Activated T-cell treated with anti-CD3 and anti-CD28 coated beads, Interleukin-2, amount 50 U/mL, for 72 hours (primary cell): Measurements from ENCODE around the gene FGFR2. TPM values are rescaled to one million over a fixed set of nuclear protein-coding genes. Genes with fewer than 3 reads are reported as not detected.

ENCODE experiments used
- ATAC-seq, 2 donors: fragments of 150-1000 bp; cut with Tn5 transposase; replicated peaks in 1 of 2; 2 replicates each; pipeline ENCODE4 v1.10.0; 2021; ENCODE audit warnings: moderate library complexity in 2 of 2, mild to moderate bottlenecking in 1 of 2
- DNase-seq, 2 donors: peaks; one replicate each; pipeline ENCODE4 v3.0.0; 2021 to 2022; ENCODE audit warnings: mixed read lengths in 1 of 2
- H3K27ac Mint-ChIP-seq: one replicate; pipeline ENCODE4 v1.8.0; 2022; ENCODE audit warnings: mild to moderate bottlenecking, moderate library complexity, mixed read lengths
- H3K27me3 Mint-ChIP-seq: one replicate; pipeline ENCODE4 v1.8.0; 2022; ENCODE audit warnings: low read depth, mixed read lengths
- H3K36me3 Mint-ChIP-seq, 2 donors: one replicate each; pipeline ENCODE4 v1.8.0; 2022; ENCODE audit warnings: mixed read lengths in 2 of 2, mild to moderate bottlenecking in 1 of 2; ENCODE audit not compliant: insufficient read depth in 2 of 2
- H3K4me1 Mint-ChIP-seq: one replicate; pipeline ENCODE4 v1.8.0; 2022; ENCODE audit warnings: low read depth, mixed read lengths
- H3K4me3 Mint-ChIP-seq, 2 donors: one replicate each; pipeline ENCODE4 v1.8.0; 2022; ENCODE audit warnings: mild to moderate bottlenecking in 2 of 2, mixed read lengths in 2 of 2, moderate library complexity in 2 of 2
- H3K9me3 Mint-ChIP-seq, 2 donors: one replicate each; pipeline ENCODE4 v1.8.0; 2022; ENCODE audit warnings: mixed read lengths in 2 of 2
- total RNA-seq, 2 donors: library from RNA; stranded (reverse); gene quantifications; one replicate each; pipeline ENCODE4 v1.2.3, GENCODE V29; 2022

FGFR2 gene
- total RNA-seq, 2 donors from 2014 or later: not detected

DNA sequence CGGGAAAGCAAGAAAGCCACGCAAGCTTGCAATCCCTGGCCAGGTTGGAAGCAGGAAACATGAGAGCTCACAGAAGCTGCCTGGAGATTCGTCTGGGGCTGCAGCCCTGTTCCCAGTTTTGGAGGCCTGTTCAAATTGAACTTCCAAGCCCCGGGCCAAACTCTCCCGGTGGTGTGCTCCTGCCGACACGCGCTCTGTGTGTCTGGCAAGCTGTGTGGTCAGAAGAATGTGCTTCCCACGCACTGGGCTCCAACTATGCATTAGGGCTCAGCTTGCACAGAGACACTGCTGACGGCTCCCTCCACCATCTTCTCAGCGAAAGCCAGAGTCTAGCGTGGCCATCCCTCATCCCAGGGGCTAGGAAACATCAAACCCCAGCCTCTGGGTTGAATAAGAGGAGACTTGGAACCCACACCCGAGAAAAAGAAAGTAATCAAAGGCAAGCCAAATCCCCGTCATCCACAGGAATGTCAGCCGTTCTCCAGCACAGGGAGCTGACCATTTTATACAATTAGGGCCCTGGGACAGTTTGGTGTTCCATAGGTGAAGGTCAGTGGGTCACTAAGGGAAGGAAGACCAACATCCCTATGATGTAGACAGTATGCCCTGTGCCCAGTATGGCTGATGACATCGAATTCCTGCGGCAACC lies 107.2 kb downstream of the FGFR2 start:
- peaks cover 0 to 5% of the 10 kb centered on the region in 2 donors for H3K9me3 Mint-ChIP-seq
- no peaks in the 10 kb centered on the region for H3K27me3 Mint-ChIP-seq
- no peaks in the 10 kb centered on the region for H3K4me1 Mint-ChIP-seq
- H3K36me3 Mint-ChIP-seq: no peaks in the 10 kb centered on the region
- H3K27ac Mint-ChIP-seq: no peak overlapping the region
- H3K4me3 Mint-ChIP-seq: no peak overlapping the region
- ATAC-seq: no peak
- DNase-seq: no peak

DNA sequence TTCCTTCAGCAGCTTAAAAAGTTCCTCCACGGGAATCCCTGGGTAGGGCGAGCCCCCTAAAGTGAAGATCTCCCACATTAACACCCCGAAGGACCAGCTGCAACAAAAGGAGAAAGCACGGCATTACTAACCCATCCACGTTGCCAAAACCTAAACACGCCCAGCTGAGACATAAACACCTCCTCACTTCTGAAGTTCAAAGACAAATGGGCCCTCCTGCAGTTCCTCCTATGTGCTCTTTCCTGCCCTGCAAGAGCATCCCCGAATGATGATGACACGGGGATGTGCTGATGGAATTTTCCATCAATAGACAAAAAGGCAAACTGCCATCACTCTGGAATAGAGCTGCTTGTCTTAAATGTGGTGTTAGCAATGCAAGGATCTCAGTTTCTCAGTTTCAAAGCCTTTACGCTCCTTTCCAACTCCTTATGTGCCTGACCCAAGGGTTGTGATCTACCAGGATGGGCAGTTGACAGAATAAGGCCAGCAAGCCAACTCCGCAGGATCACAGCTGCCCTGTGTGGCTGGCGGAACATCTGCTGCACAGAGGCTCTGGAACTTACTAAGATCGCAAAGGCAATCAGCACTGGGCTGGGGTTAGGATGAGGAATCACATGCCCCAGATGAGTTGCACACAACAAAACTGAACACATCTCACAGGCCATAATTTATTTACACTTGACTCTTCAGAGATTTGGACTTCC lies 112.7 kb downstream of the FGFR2 start:
- H3K36me3 Mint-ChIP-seq: no peaks in the 10 kb centered on the region
- peaks cover 0 to 5% of the 10 kb centered on the region in 2 donors for H3K9me3 Mint-ChIP-seq
- ATAC-seq (no peak), DNase-seq (no peak)
- H3K4me1 Mint-ChIP-seq: no peaks in the 10 kb centered on the region
- H3K27ac Mint-ChIP-seq: no peak overlapping the region
- no peak overlapping the region for H3K4me3 Mint-ChIP-seq
- no peaks in the 10 kb centered on the region for H3K27me3 Mint-ChIP-seq

DNA sequence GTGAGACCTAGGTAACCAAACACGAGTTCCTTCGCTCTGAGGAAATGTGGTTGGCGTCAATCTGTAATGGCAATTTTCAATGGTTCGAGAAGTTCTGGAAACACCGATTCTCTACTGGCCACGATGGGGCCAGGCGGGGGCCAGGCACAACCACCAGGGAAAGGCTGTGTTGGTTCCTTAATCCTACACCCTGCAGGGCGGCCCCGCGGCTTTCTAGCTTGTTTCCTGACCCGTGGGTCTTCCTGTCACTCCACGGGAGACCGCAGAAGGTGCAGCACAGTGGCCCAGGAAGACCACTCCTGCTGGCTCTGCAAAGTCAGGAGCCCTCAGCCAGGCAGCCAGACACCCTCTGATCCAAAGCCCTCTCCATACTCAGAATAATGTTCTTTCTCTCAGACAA lies 113.4 kb downstream of the FGFR2 start:
- H3K9me3 Mint-ChIP-seq: peaks cover 0 to 4% of the 10 kb centered on the region in 2 donors
- no peaks in the 10 kb centered on the region for H3K27me3 Mint-ChIP-seq
- ATAC-seq: no peak
- H3K4me1 Mint-ChIP-seq: no peaks in the 10 kb centered on the region
- H3K36me3 Mint-ChIP-seq: no peaks in the 10 kb centered on the region
- H3K27ac Mint-ChIP-seq: no peak overlapping the region
- no peak overlapping the region for H3K4me3 Mint-ChIP-seq
- no peak for DNase-seq

DNA sequence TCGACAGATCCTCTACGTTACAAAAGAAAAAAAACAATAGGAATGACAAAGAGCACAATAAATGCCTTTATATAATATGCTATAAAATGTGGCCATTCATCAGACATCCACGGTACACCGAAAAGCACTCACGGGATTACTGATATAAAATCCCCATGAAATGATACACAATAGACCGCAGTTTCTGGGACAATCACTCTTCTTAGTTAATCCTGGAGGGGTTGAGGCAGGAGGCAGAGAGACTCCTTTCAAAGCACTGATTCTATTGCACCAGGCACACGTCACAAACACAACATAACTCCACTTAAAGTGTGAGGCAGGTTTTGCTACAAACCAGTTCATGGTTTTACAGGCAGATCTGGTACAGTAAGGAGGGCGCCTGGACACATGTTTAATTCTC lies 113.8 kb downstream of the FGFR2 start:
- Mint-ChIP-seq H3K27ac (no peak overlapping the region), H3K4me1 (no peaks in the 10 kb centered on the region), H3K4me3 (no peak overlapping the region), H3K9me3 (peaks cover 0 to 2% of the 10 kb centered on the region in 2 donors), H3K36me3 (no peaks in the 10 kb centered on the region), H3K27me3 (no peaks in the 10 kb centered on the region)
- DNase-seq (no peak), ATAC-seq (no peak)

DNA sequence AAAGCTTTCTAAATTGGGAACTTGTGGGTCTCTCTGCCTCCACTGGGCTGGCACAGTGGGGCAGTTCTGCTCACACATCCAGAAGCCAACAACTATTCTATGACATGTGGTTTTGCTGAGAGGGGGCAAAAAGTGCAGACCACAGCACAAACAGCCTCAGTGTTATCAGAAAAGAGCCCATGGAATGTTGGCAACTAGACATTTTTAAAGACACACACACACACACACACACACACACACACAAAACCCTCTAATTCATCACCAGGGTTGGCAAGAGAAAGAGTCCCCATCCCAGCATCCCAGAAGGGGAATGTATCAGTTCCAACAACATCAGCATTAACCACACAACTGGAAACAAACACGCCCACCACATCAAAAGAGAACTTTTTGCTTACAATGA lies 117.1 kb downstream of the FGFR2 start:
- Mint-ChIP-seq H3K9me3 (no peaks in the 10 kb centered on the region), H3K27ac (no peak overlapping the region), H3K4me3 (no peak overlapping the region), H3K27me3 (no peaks in the 10 kb centered on the region), H3K4me1 (no peaks in the 10 kb centered on the region), H3K36me3 (no peaks in the 10 kb centered on the region)
- DNase-seq (no peak), ATAC-seq (no peak)

DNA sequence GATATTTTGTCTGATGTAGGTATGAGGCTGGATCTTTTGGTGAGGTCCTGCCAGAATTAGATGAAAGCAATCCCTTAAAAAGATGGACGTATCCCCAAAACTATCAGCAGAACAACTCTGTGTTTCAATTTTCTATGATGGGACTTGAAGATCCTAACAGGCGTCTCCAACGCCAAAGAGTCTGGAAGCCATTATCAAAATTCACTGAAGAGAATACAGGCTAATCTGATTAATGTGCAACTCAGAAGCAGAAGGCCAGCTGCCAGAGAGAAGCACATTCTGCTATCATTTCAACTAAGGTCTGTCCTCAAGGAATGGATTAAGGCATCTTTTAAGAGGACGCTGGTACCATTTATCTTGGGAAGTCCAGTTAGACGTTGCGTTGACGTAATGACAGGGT lies 119.7 kb downstream of the FGFR2 start:
- H3K27me3 Mint-ChIP-seq: no peaks in the 10 kb centered on the region
- ATAC-seq: no peak
- DNase-seq: no peak
- H3K9me3 Mint-ChIP-seq: peaks cover 0 to 2% of the 10 kb centered on the region in 2 donors
- H3K27ac Mint-ChIP-seq: no peak overlapping the region
- H3K4me1 Mint-ChIP-seq: no peaks in the 10 kb centered on the region
- H3K4me3 Mint-ChIP-seq: no peak overlapping the region
- H3K36me3 Mint-ChIP-seq: peaks cover 0 to 2% of the 10 kb centered on the region in 2 donors

DNA sequence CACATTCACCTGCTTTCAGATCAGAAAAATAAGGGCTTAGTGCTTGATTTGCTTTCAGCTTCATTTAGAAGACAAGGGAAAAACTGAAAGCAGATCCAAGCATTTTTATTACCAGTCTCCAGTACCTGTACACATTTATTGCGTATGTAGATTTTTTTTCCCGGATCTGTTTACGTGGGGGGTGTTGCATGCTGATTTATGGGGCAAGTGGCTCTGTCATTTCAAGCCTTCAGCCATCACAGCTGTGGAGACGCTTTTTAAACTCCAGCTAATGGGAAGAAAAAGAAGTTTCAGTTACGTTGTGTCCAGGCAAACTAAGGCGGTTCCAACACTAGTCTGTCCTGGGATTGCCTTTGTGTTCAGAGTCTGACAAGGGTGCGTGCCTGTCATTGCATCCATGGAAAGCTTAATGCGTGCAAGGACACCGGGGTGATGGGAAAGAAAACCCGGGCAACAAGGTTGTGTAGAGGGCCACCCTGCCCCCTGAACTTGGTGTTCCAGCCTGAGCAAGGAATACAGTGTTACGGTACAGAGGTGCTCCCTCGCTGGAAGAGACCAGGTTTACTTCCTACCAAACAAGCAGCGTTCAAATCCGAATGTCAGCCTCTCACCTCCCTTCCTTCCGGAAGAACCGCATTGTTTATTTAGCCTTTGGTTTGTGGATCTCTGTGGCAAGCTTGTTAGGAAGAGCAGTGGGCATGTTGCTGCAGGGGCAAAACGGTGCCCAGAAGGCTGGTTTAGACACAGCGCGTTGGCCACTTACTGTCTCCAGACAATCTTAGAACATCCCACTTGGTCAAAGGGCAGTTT lies 128.2 kb downstream of the FGFR2 start:
- Mint-ChIP-seq H3K4me1 (no peaks in the 10 kb centered on the region), H3K27ac (no peak overlapping the region), H3K36me3 (peaks cover 0 to 2% of the 10 kb centered on the region in 2 donors), H3K27me3 (no peaks in the 10 kb centered on the region), H3K9me3 (peaks cover 0 to 4% of the 10 kb centered on the region in 2 donors), H3K4me3 (no peak overlapping the region)
- no peak for ATAC-seq
- DNase-seq: no peak

DNA sequence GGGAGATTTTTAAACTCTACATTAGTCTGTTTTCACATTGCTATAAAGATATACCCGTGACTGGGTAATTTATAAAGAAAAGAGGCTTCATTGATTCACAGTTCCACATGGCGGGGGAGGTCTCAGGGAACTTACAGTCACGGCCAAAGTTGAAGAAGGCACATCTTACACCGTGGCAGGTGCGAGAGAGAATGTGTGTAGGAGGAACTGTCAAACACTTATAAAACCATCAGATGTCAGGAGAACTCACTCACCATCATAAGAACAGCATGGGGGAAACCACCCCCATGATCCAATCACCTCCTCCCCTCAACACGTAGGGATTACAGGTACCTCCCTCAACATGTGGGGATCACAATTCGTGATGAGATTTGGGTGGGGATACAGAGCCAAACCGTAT lies 129.5 kb downstream of the FGFR2 start:
- DNase-seq (no peak), ATAC-seq (no peak)
- Mint-ChIP-seq H3K4me1 (no peaks in the 10 kb centered on the region), H3K36me3 (peaks cover 0 to under 1% of the 10 kb centered on the region in 2 donors), H3K9me3 (peaks cover 0 to 3% of the 10 kb centered on the region in 2 donors), H3K27me3 (no peaks in the 10 kb centered on the region), H3K27ac (no peak overlapping the region), H3K4me3 (no peak overlapping the region)

DNA sequence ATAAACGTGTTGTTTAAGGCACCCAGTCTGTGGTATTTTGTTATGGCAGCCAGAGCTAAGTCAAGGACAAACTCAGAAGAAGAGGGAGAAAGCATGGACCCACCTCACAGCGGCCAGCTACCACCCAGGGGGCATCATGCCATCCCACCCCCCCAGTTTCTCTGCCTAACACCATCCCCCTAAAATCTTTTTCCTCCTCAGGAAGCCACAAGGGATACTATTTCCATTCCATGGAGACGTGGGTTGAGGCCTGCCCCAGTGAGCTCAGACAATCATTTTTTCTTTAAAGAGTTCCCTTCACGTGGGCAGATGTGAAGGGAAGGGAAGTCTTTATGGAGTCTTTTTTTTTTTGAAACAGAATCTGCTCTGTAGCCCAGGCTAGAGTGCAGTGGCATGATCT lies 131.8 kb downstream of the FGFR2 start:
- H3K27me3 Mint-ChIP-seq: no peaks in the 10 kb centered on the region
- no peaks in the 10 kb centered on the region for H3K4me1 Mint-ChIP-seq
- H3K27ac Mint-ChIP-seq: no peak overlapping the region
- H3K36me3 Mint-ChIP-seq: no peaks in the 10 kb centered on the region
- ATAC-seq (no peak), DNase-seq (no peak)
- H3K4me3 Mint-ChIP-seq: no peak overlapping the region
- peaks cover 0 to 2% of the 10 kb centered on the region in 2 donors for H3K9me3 Mint-ChIP-seq

DNA sequence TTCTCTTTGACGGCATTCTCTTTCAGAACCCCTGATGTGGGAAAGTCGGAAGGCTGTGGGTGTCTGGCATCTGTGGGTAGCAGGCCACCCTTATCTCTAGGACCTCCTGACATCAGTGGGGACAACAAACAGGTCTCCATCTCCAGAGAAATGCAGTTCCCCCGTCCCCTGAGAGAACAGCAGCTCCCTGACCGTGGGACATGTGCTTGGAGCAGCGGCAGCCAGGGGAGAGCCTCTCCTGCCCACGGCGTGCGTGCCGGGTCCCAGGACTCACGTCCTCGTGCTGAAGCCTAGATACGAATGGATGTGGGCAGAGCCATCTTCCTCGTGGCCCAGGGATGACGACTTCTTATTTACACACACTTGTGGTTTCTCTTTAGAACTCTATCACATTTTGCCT lies 133.0 kb downstream of the FGFR2 start:
- no peaks in the 10 kb centered on the region for H3K4me1 Mint-ChIP-seq
- no peak overlapping the region for H3K27ac Mint-ChIP-seq
- peaks cover 0 to 2% of the 10 kb centered on the region in 2 donors for H3K9me3 Mint-ChIP-seq

DNA sequence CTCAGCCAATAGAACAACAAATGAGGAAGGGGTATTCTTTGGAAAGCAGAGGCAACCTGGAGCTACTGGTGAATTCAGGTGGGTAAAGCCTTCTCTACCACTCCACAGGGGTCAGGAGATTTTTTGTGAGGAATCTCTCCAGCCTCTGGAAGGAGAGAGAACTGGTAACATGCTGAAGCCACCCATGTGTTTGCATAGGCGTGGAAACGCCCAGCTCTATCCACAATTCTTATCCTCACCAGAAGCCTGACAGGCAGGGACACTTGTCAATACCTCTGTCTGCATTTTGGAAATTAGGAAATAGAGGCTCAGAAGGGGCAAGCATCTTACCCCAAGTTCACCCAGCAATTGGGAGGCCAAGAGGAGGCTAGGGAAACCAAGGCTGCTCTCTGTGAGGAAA lies 133.7 kb downstream of the FGFR2 start:
- no peaks in the 10 kb centered on the region for H3K36me3 Mint-ChIP-seq
- no peak overlapping the region for H3K4me3 Mint-ChIP-seq
- H3K27me3 Mint-ChIP-seq: no peaks in the 10 kb centered on the region
- H3K9me3 Mint-ChIP-seq: peaks cover 0 to 2% of the 10 kb centered on the region in 2 donors
- no peaks in the 10 kb centered on the region for H3K4me1 Mint-ChIP-seq
- ATAC-seq (no peak), DNase-seq (no peak)
- no peak overlapping the region for H3K27ac Mint-ChIP-seq

More for the DNA sequence above, 133.0 kb downstream of the FGFR2 start:
- Mint-ChIP-seq H3K36me3 (no peaks in the 10 kb centered on the region), H3K4me3 (no peak overlapping the region), H3K27me3 (no peaks in the 10 kb centered on the region)
- DNase-seq (no peak), ATAC-seq (no peak)

DNA sequence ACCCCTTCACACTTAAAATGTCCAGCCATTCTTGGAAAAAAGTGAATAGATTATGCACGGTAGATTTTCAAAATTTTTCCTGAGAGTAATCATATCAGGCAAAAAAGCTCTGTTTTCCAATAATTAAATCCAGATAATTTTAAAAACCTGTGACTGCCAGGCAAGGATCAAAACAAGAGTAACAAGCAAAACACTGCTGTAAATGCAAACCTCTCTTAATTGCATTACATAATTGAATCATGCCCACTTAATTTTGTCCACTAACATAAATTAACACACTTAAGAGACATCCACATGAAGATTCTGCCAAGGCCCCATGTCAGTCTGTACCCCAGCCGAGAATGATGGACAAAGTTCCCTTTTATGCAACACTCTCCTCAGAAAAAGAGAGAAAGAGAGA lies 135.3 kb downstream of the FGFR2 start:
- Mint-ChIP-seq H3K27ac (no peak overlapping the region), H3K4me1 (no peaks in the 10 kb centered on the region), H3K4me3 (no peak overlapping the region), H3K27me3 (no peaks in the 10 kb centered on the region), H3K9me3 (peaks cover 0 to 2% of the 10 kb centered on the region in 2 donors), H3K36me3 (no peaks in the 10 kb centered on the region)
- DNase-seq (no peak), ATAC-seq (no peak)

DNA sequence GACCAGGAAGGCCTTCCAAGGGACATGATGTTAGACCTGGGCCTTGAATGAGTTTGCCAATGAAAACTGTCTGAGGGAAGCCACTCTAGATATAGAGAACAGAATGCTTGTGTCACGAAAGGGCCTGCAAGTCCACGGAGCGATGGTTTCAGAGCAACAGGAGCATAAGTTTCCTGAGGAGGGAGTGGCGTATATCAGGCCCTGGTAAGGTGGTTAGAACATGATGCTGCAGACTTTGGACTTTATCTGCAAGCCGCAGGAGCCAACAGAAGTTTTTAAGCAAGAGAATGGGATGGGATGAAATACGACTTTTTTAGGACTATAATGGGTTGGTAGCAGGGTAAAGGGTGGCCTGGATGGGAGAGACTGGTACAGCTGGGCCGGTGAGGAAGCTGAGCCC lies 136.0 kb downstream of the FGFR2 start:
- Mint-ChIP-seq H3K36me3 (no peaks in the 10 kb centered on the region), H3K4me3 (no peak overlapping the region), H3K27ac (no peak overlapping the region), H3K27me3 (no peaks in the 10 kb centered on the region), H3K4me1 (no peaks in the 10 kb centered on the region), H3K9me3 (no peaks in the 10 kb centered on the region)
- no peak for DNase-seq
- no peak for ATAC-seq
